Suprapubic skin (tissue), 4 donors: ENCODE results near the gene CBLB. TPM values are rescaled to one million over a fixed set of nuclear protein-coding genes. Genes with fewer than 3 reads are reported as not detected.

Experiments
- DNase-seq, 2 donors: peaks; one replicate each; pipeline ENCODE4 v3.0.0-alpha.2; 2019; ENCODE audit warnings: low spot score in 2 of 2
- H3K27ac ChIP-seq: fragments of 200-600 bp; sonication (generic); one replicate; pipeline ENCODE4 v1.5.1; 2019
- H3K27me3 ChIP-seq: fragments of 200-600 bp; sonication (generic); one replicate; pipeline ENCODE4 v1.5.1; 2019
- H3K36me3 ChIP-seq: fragments of 200-600 bp; sonication (generic); one replicate; pipeline ENCODE4 v1.5.1; 2019
- H3K4me1 ChIP-seq: fragments of 200-600 bp; sonication (generic); one replicate; pipeline ENCODE4 v1.5.1; 2019
- H3K4me3 ChIP-seq: fragments of 200-600 bp; sonication (generic); one replicate; pipeline ENCODE4 v1.5.1; 2019; ENCODE audit warnings: mild to moderate bottlenecking
- H3K9me3 ChIP-seq: fragments of 200-600 bp; sonication (generic); one replicate; pipeline ENCODE4 v1.5.1; 2019
- EP300 ChIP-seq: sonication (generic); formaldehyde crosslinking; IDR thresholded peaks from one replicate; pipeline ENCODE4 v1.6.1; 2017; ENCODE audit warnings: antibody characterized with exemption
- POLR2A ChIP-seq, 2 donors: fragments of 450-650 bp; IDR thresholded peaks; one replicate each; pipeline ENCODE4 v1.6.1; 2017; ENCODE audit warnings: antibody characterized with exemption in 2 of 2, mild to moderate bottlenecking in 2 of 2, moderate library complexity in 2 of 2
- POLR2AphosphoS5 ChIP-seq, 3 donors: sonication (generic); formaldehyde crosslinking; IDR thresholded peaks; one replicate each; pipeline ENCODE4 v1.6.1; 2017; ENCODE audit warnings: antibody characterized with exemption in 3 of 3
- WGBS: methylation state at CpG from one replicate; pipeline ENCODE4 v1.1.5; 2018; 5-methylcytosine and 5-hydroxymethylcytosine counted together
- total RNA-seq, 4 donors: library from RNA; depleted of rRNA; stranded (reverse); fragments of >200 nt; gene quantifications; one replicate each; pipeline ENCODE4 v1.1.0, GENCODE V29; 2016
- TF ChIP-seq, protein P1 (sequence below), 2 donors: fragments of 200-600 bp in 1 of 2; fragments of 450-650 bp in 1 of 2; sonication (generic) in 1 of 2; IDR thresholded peaks; one replicate each; pipeline ENCODE4 v1.5.1; 2016 to 2019; ENCODE audit warnings: antibody characterized with exemption in 2 of 2, mild to moderate bottlenecking in 1 of 2, moderate library complexity in 1 of 2

Gene CBLB
- total RNA-seq, 4 donors from 2014 or later: 16.8 to 43.8 (median 25.2) TPM

DNA sequence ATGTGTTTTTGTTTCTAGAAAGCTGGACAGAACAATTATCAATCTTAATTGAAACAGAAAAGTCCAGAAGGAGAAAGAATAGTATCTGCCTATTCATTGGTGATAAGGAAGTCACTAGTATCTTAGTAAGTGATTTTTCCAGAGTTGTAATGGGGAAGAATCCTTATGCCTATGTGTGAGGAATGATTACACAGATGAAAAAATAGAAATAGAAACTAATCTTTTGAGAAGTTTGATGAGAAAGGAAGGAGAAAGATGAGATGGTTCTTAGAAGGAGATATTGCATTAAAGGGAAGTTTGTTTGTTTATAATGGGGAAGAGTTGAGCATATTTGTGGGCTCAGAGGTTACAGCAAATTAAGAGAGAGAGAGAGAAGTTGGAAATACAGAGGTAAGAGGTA is 42.7 kb upstream of the CBLB start:
- Histone ChIP-seq H3K4me3 (no peak overlapping the region), H3K27ac (no peak overlapping the region), H3K36me3 (no peaks in the 10 kb centered on the region), H3K4me1 (peaks cover 10% of the 10 kb centered on the region), H3K9me3 (no peaks in the 10 kb centered on the region), H3K27me3 (no peaks in the 10 kb centered on the region)
- TF ChIP-seq, protein P1, sequence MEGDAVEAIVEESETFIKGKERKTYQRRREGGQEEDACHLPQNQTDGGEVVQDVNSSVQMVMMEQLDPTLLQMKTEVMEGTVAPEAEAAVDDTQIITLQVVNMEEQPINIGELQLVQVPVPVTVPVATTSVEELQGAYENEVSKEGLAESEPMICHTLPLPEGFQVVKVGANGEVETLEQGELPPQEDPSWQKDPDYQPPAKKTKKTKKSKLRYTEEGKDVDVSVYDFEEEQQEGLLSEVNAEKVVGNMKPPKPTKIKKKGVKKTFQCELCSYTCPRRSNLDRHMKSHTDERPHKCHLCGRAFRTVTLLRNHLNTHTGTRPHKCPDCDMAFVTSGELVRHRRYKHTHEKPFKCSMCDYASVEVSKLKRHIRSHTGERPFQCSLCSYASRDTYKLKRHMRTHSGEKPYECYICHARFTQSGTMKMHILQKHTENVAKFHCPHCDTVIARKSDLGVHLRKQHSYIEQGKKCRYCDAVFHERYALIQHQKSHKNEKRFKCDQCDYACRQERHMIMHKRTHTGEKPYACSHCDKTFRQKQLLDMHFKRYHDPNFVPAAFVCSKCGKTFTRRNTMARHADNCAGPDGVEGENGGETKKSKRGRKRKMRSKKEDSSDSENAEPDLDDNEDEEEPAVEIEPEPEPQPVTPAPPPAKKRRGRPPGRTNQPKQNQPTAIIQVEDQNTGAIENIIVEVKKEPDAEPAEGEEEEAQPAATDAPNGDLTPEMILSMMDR (IDR thresholded peaks at IDR 0.05): no peak
- TF ChIP-seq POLR2A (IDR thresholded peaks at IDR 0.05): no peak
- TF ChIP-seq POLR2AphosphoS5 (IDR thresholded peaks at IDR 0.05): no peak
- TF ChIP-seq EP300: no peak
- DNase-seq: no peak

DNA sequence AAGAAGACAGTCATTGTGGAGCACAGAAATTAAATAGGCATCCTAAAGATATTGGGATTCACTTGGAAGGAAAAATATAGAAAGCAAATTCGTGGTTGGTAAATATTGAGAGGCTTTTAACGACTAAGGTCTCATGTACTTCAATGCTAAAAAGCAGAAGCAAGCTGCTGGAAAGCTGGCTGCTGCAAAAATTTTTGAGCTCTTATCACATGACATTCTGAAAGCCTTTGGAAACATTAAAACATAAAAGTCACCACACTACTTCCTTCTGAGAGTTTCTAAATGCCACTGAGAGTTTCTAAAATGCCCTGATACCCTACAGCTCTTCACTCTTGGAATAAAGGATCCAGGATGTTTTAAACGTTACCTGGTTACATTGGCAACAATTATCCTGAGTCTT is 39.0 kb upstream of the CBLB start:
- no peak for DNase-seq
- Histone ChIP-seq H3K27me3 (no peaks in the 10 kb centered on the region), H3K27ac (peak overlapping the region; percentile 64), H3K4me3 (no peak overlapping the region), H3K9me3 (no peaks in the 10 kb centered on the region), H3K36me3 (no peaks in the 10 kb centered on the region), H3K4me1 (peaks cover 21% of the 10 kb centered on the region)
- 44% methylated on average over 3 of the region's 3 CpGs for WGBS
- TF ChIP-seq, protein P1 (IDR thresholded peaks at IDR 0.05): no peak
- TF ChIP-seq POLR2AphosphoS5 (IDR thresholded peaks at IDR 0.05): no peak
- no peak for TF ChIP-seq EP300
- TF ChIP-seq POLR2A (IDR thresholded peaks at IDR 0.05): no peak

DNA sequence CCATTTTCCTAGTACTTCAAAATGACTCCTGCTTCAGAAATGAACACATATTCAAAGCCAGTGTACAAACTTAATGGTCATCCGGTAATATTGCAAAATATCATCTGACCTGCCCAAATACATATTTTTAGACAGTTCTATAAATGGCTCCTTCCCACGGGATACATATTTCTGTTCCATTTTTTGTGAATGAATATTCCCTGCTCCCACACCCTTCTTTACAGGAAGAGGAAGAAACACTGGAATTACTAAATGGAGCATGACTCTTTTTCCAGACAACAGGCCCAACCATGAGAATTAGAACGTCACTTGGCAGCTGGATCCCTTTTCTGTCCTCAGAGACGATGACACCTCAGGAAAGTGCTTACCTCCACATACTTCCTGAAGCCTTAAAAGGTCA is 38.0 kb upstream of the CBLB start:
- peak in 1 of 2 donors; percentile 77 for DNase-seq
- WGBS: 48% methylated on average over 4 of the region's 4 CpGs

GRCh38 chr3:105906345-105906744 is 37.5 kb upstream of the CBLB start:
- Histone ChIP-seq H3K36me3 (no peaks in the 10 kb centered on the region), H3K4me1 (peaks cover 21% of the 10 kb centered on the region), H3K27ac (peak overlapping the region; percentile 75), H3K9me3 (no peaks in the 10 kb centered on the region), H3K27me3 (no peaks in the 10 kb centered on the region), H3K4me3 (no peak overlapping the region)
- no peak for TF ChIP-seq POLR2A (IDR thresholded peaks at IDR 0.05)
- no peak for TF ChIP-seq POLR2AphosphoS5 (IDR thresholded peaks at IDR 0.05)
- no peak for TF ChIP-seq EP300
- TF ChIP-seq, protein P1 (IDR thresholded peaks at IDR 0.05): no peak
- WGBS: 68% methylated on average over 1 of the region's 1 CpG
- no peak for DNase-seq

More for the DNA sequence above, 38.0 kb upstream of the CBLB start:
- H3K4me1 ChIP-seq: peaks cover 21% of the 10 kb centered on the region
- H3K36me3 ChIP-seq: no peaks in the 10 kb centered on the region
- no peak overlapping the region for H3K4me3 ChIP-seq
- TF ChIP-seq POLR2A (IDR thresholded peaks at IDR 0.05): no peak
- TF ChIP-seq, protein P1 (IDR thresholded peaks at IDR 0.05): no peak
- TF ChIP-seq POLR2AphosphoS5 (IDR thresholded peaks at IDR 0.05): peak in 2 of 3 donors; percentile 51 to 61
- TF ChIP-seq EP300: peak; percentile 64
- H3K9me3 ChIP-seq: no peaks in the 10 kb centered on the region
- H3K27ac ChIP-seq: peak overlapping the region; percentile 75
- H3K27me3 ChIP-seq: no peaks in the 10 kb centered on the region

DNA sequence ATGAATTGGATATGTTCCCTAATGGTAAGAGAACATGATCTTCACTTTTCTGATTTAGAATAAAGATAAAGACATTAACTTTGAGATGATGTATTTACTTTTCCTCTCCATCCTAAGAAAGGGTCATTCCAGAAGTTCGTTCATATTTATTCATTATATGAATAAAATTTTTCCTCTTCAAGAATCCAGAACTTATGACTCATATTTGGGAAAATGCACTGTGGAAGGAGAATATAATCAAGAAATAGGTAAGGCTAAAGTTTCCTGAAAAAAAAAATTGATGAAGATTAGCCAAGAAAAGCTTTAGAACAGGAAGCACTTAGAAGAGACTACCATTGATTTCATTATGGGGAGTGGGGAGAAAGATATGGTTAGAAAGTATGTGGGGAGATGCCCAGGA is 36.5 kb upstream of the CBLB start:
- no peak for TF ChIP-seq EP300
- TF ChIP-seq, protein P1 (IDR thresholded peaks at IDR 0.05): no peak
- no peak for TF ChIP-seq POLR2A (IDR thresholded peaks at IDR 0.05)
- no peak for TF ChIP-seq POLR2AphosphoS5 (IDR thresholded peaks at IDR 0.05)
- no peak overlapping the region for H3K4me3 ChIP-seq
- no peaks in the 10 kb centered on the region for H3K36me3 ChIP-seq
- 73% methylated on average over 1 of the region's 1 CpG for WGBS
- no peak overlapping the region for H3K27ac ChIP-seq
- no peak for DNase-seq
- no peaks in the 10 kb centered on the region for H3K9me3 ChIP-seq
- H3K4me1 ChIP-seq: peaks cover 21% of the 10 kb centered on the region
- H3K27me3 ChIP-seq: no peaks in the 10 kb centered on the region
